PC-9 (cell line): Measurements from ENCODE around the gene NHS.

ENCODE experiments used
- EZH2 ChIP-seq: fragments of 200-600 bp; sonication (generic); IDR thresholded peaks from 2 replicates; pipeline ENCODE4 v1.8.0; 2017; ENCODE audit warnings: antibody characterized with exemption, low read depth
- TF ChIP-seq, protein P1 (sequence below): fragments of 200-600 bp; sonication (generic); conservative IDR thresholded peaks from 2 replicates; pipeline ENCODE4 v1.6.1; 2017; ENCODE audit warnings: mixed run types, antibody characterized with exemption, mild to moderate bottlenecking, moderate library complexity

DNA sequence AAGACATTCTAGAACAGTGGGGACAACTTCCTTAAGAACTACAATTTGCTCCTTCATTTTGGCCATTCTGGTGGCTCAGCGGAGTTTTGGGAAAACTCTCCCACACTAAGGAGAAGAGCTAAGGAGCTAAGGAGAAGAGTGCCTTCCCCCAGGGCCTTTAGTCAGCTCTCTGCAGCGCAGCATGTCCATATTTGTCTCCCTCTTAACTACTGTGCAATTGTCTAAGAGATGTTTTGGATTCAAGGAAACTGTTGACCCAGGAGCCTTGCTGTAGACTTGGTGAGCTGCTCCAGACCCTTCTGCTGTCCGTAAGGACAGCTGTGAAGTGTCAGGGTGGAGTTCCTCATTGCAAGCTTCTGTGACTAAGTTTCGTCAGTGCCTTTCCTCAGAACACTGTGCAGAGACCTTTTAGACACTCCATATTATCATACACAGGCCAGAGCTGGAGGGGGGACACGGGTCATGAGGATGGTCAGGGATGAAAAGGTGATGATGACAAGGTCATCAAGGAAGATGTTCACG, 179.0 kb downstream of the NHS start:
- TF ChIP-seq, protein P1, sequence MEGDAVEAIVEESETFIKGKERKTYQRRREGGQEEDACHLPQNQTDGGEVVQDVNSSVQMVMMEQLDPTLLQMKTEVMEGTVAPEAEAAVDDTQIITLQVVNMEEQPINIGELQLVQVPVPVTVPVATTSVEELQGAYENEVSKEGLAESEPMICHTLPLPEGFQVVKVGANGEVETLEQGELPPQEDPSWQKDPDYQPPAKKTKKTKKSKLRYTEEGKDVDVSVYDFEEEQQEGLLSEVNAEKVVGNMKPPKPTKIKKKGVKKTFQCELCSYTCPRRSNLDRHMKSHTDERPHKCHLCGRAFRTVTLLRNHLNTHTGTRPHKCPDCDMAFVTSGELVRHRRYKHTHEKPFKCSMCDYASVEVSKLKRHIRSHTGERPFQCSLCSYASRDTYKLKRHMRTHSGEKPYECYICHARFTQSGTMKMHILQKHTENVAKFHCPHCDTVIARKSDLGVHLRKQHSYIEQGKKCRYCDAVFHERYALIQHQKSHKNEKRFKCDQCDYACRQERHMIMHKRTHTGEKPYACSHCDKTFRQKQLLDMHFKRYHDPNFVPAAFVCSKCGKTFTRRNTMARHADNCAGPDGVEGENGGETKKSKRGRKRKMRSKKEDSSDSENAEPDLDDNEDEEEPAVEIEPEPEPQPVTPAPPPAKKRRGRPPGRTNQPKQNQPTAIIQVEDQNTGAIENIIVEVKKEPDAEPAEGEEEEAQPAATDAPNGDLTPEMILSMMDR, result no peak
- no peak for TF ChIP-seq EZH2
